ENCODE results near the gene COX4I1. TPM values are rescaled to one million over a fixed set of nuclear protein-coding genes. Genes with fewer than 3 reads are reported as not detected.

The COX4I1 gene
- polyA plus RNA-seq, 3 donors: 985 to 1,312 (median 1,132) TPM

GRCh38 chr16:85751698-85752501 lies 47.6 kb upstream of the COX4I1 start:
- peak overlapping the region; percentile 74 for H2AFZ ChIP-seq (ENCODE audit: insufficient read depth, low read depth, low read length, poor library complexity, severe bottlenecking)

More at GRCh38 chr16:85751698-85752501, 47.6 kb upstream of the COX4I1 start:
- Histone ChIP-seq H3K36me3 (replicated peaks in 1 of 2; ENCODE audit: control insufficient read depth in 1 of 2, insufficient read depth in 2 of 2, low read length in 2 of 2) (no peaks in the 10 kb centered on the region), H3K4me3 (replicated peaks in 1 of 3; ENCODE audit: low read depth in 2 of 3, low read length in 3 of 3) (peak overlapping the region in 1 of 3 experiments; percentile 66), H3K4me1 (ENCODE audit: control insufficient read depth in 1 of 2, insufficient read depth in 2 of 2, low read length in 2 of 2) (peaks cover 19 to 32% of the 10 kb centered on the region in 2 donors), H3K4me2 (replicated peaks; ENCODE audit: extremely low read depth, low read length, poor library complexity, severe bottlenecking) (peak overlapping the region; percentile 99), H3K27ac (ENCODE audit: low read depth in 1 of 2, low read length in 2 of 2) (no peak overlapping the region), H3K9ac (ENCODE audit: insufficient read depth, low read length, poor library complexity, severe bottlenecking) (no peak overlapping the region), H3K9me3 (replicated peaks in 1 of 2; ENCODE audit: control insufficient read depth in 1 of 2, insufficient read depth in 1 of 2, low read length in 2 of 2) (no peaks in the 10 kb centered on the region), H3K79me2 (ENCODE audit: insufficient read depth, low read length) (peaks cover 6% of the 10 kb centered on the region), H3K27me3 (ENCODE audit: control insufficient read depth in 2 of 2, insufficient read depth in 2 of 2, low read length in 2 of 2) (peaks cover 0 to 9% of the 10 kb centered on the region in 2 donors), H4K20me1 (ENCODE audit: insufficient read depth, low read length) (no peaks in the 10 kb centered on the region)
- H3K36me3 Mint-ChIP-seq: peaks cover 2 to 10% of the 10 kb centered on the region in 2 donors
- H3K4me1 Mint-ChIP-seq: peaks cover 31% of the 10 kb centered on the region
- peak in 2 of 3 donors; percentile 16 to 40 for DNase-seq
- 65% methylated on average over 11 of the region's 15 CpGs for WGBS (ENCODE audit: insufficient coverage)
- intact Hi-C loops (cut with micrococcal nuclease): no loop called here
- no peaks in the 10 kb centered on the region for H3K9me3 Mint-ChIP-seq
- H3K27me3 Mint-ChIP-seq (ENCODE audit: low read depth in 3 of 3): peaks cover 14 to 33% (median 21%) of the 10 kb centered on the region in 3 donors
- peak overlapping the region in 1 of 7 donors; percentile 8 for H3K27ac Mint-ChIP-seq
- no peak for TF ChIP-seq CTCF (IDR thresholded peaks at IDR 0.05)
- peak overlapping the region; percentile 35 to 50 for H3K4me3 Mint-ChIP-seq

All from CD14-positive monocyte (primary cell).